H1 (cell line): Measurements from ENCODE around the gene TXNDC11. TPM values are rescaled to one million over a fixed set of nuclear protein-coding genes. Genes with fewer than 3 reads are reported as not detected.

ENCODE experiments used
- CTCF ChIA-PET: fragments of 300-600 bp; sonication (Branson Sonifier 250); formaldehyde crosslinking; loops from one replicate; lab custom pipeline; 2021; ENCODE audit not compliant: partially characterized antibody; lab: Charles Lee
- POLR2A ChIA-PET: fragments of 300-600 bp; sonication (Branson Sonifier 250); formaldehyde crosslinking; loops from one replicate; lab custom pipeline; 2021; ENCODE audit warnings: inconsistent platforms; ENCODE audit not compliant: partially characterized antibody; lab: Charles Lee
- DNase-seq, 2 experiments: peaks; one replicate each; pipeline versions ENCODE4 v3.0.0 to v3.0.0-alpha.2; 2010 to 2022; ENCODE audit warnings: low spot score in 2 of 2, low read depth in 1 of 2, mixed read lengths in 1 of 2
- FAIRE-seq: peaks from 2 replicates; lab custom pipeline; 2011; peaks lifted over from hg19 to GRCh38; lab: Jason Lieb, UNC
- H2AFZ ChIP-seq: 2 replicates; pipeline ENCODE4 v1.8.1; 2012; ENCODE audit warnings: low read length, inconsistent platforms
- H2AK5ac ChIP-seq: 2 replicates; pipeline ENCODE4 v1.6.1; 2013; ENCODE audit warnings: low read depth, low read length
- H2BK120ac ChIP-seq: replicated peaks from 2 replicates; pipeline ENCODE3; 2013; ENCODE audit warnings: low read depth, low read length, inconsistent platforms
- H2BK12ac ChIP-seq: 2 replicates; pipeline ENCODE4 v1.6.1; 2013; ENCODE audit warnings: low read depth, low read length
- H2BK15ac ChIP-seq: 2 replicates; pipeline ENCODE4 v1.6.1; 2013; ENCODE audit warnings: low read length
- H2BK20ac ChIP-seq: 2 replicates; pipeline ENCODE4 v1.6.1; 2013; ENCODE audit warnings: low read length
- H2BK5ac ChIP-seq: 2 replicates; pipeline ENCODE4 v1.6.1; 2013; ENCODE audit warnings: low read depth, low read length
- H3K14ac ChIP-seq: 2 replicates; pipeline ENCODE4 v1.6.1; 2013; ENCODE audit warnings: inconsistent platforms; ENCODE audit not compliant: insufficient read length
- H3K18ac ChIP-seq: 2 replicates; pipeline ENCODE4 v1.6.1; 2013; ENCODE audit warnings: low read length; ENCODE audit errors: extremely low read depth
- H3K23ac ChIP-seq: 2 replicates; pipeline ENCODE4 v1.6.1; 2013; ENCODE audit warnings: inconsistent platforms; ENCODE audit not compliant: insufficient read length
- H3K23me2 ChIP-seq: 2 replicates; pipeline ENCODE4 v1.6.1; 2013; ENCODE audit warnings: low read depth, low read length
- H3K27ac ChIP-seq: 2 replicates; pipeline ENCODE4 v1.6.1; 2011; ENCODE audit warnings: low read depth, low read length, inconsistent platforms
- H3K27me3 ChIP-seq, 4 experiments: replicated peaks in 1 of 4; 1 replicate in 1 of 4; 2 replicates in 3 of 4; pipeline versions ENCODE4 v1.6.1 to v1.8.1; 2011 to 2013; ENCODE audit warnings: low read length in 3 of 4, mild to moderate bottlenecking in 3 of 4, inconsistent platforms in 2 of 4, mixed read lengths in 2 of 4, moderate library complexity in 1 of 4; ENCODE audit not compliant: control insufficient read depth in 3 of 4, insufficient read depth in 3 of 4; ENCODE audit errors: extremely low read depth in 1 of 4
- H3K36me3 ChIP-seq, 4 experiments: 2 replicates each; pipeline versions ENCODE4 v1.6.1 to v1.8.1; 2011 to 2013; ENCODE audit warnings: mild to moderate bottlenecking in 4 of 4, low read length in 3 of 4, moderate library complexity in 2 of 4, control low read depth in 1 of 4, inconsistent platforms in 1 of 4; ENCODE audit not compliant: insufficient read depth in 4 of 4, control insufficient read depth in 2 of 4
- H3K4ac ChIP-seq: replicated peaks from 2 replicates; pipeline ENCODE3; 2013; ENCODE audit warnings: low read length, low read depth, mixed read lengths, inconsistent platforms; ENCODE audit not compliant: insufficient read length
- H3K4me1 ChIP-seq, 4 experiments: replicated peaks in 1 of 4; 1 replicate in 1 of 4; 2 replicates in 3 of 4; pipeline versions ENCODE4 v1.6.1 to v1.8.1; 2011 to 2013; ENCODE audit warnings: low read length in 3 of 4, inconsistent platforms in 2 of 4, mixed read lengths in 1 of 4; ENCODE audit not compliant: insufficient read depth in 4 of 4, control insufficient read depth in 3 of 4
- H3K4me2 ChIP-seq, 2 experiments: 2 replicates each; pipeline versions ENCODE4 v1.6.1 to v1.8.1; 2011 to 2013; ENCODE audit warnings: low read depth in 2 of 2, low read length in 2 of 2, control low read depth in 1 of 2, inconsistent platforms in 1 of 2, mild to moderate bottlenecking in 1 of 2; ENCODE audit not compliant: insufficient read depth in 1 of 2
- H3K4me3 ChIP-seq, 4 experiments: fragments of 200-600, 300-600 bp in 1 of 4; sonication (generic), shearing (Covaris generic), sonication (Bioruptor Twin) in 1 of 4; 2 replicates each; pipeline versions ENCODE4 v1.5.1 to v1.8.1; 2011 to 2016; ENCODE audit warnings: low read length in 4 of 4, low read depth in 3 of 4, control low read depth in 2 of 4, inconsistent platforms in 2 of 4, mild to moderate bottlenecking in 2 of 4, mixed read lengths in 1 of 4, moderate library complexity in 1 of 4; ENCODE audit not compliant: insufficient read depth in 2 of 4; ENCODE audit errors: extremely low read depth in 1 of 4
- H3K56ac ChIP-seq: replicated peaks from 2 replicates; pipeline ENCODE3; 2013; ENCODE audit warnings: low read depth, mild to moderate bottlenecking, mixed read lengths, low read length, inconsistent platforms; ENCODE audit not compliant: insufficient read length
- H3K79me1 ChIP-seq: 2 replicates; pipeline ENCODE4 v1.6.1; 2013; ENCODE audit warnings: low read depth, low read length, control low read depth
- H3K79me2 ChIP-seq, 2 experiments: 2 replicates each; pipeline versions ENCODE4 v1.6.1 to v1.8.1; 2012 to 2013; ENCODE audit warnings: low read length in 2 of 2, mild to moderate bottlenecking in 2 of 2, inconsistent platforms in 1 of 2; ENCODE audit not compliant: insufficient read depth in 2 of 2, control insufficient read depth in 1 of 2
- H3K9ac ChIP-seq, 4 experiments: replicated peaks in 1 of 4; 1 replicate in 1 of 4; 2 replicates in 3 of 4; pipeline versions ENCODE4 v1.6.1 to v1.8.1; 2011 to 2013; ENCODE audit warnings: low read depth in 3 of 4, low read length in 3 of 4, control low read depth in 2 of 4, mild to moderate bottlenecking in 2 of 4, moderate library complexity in 2 of 4, inconsistent platforms in 1 of 4; ENCODE audit errors: extremely low read depth in 1 of 4
- H3K9me3 ChIP-seq, 2 experiments: 2 replicates each; pipeline versions ENCODE4 v1.6.1 to v1.8.1; 2012 to 2013; ENCODE audit warnings: mild to moderate bottlenecking in 2 of 2, moderate library complexity in 2 of 2, control low read depth in 1 of 2, inconsistent platforms in 1 of 2, low read depth in 1 of 2, low read length in 1 of 2, mixed read lengths in 1 of 2; ENCODE audit not compliant: insufficient read depth in 2 of 2
- H4K20me1 ChIP-seq, 2 experiments: replicated peaks in 1 of 2; 2 replicates each; pipeline versions ENCODE3 to v1.8.1; 2011 to 2013; ENCODE audit warnings: inconsistent platforms in 2 of 2, low read length in 2 of 2, mild to moderate bottlenecking in 1 of 2; ENCODE audit not compliant: insufficient read depth in 2 of 2, control insufficient read depth in 1 of 2
- H4K5ac ChIP-seq: 2 replicates; pipeline ENCODE4 v1.6.1; 2013; ENCODE audit warnings: low read length, low read depth, mixed read lengths, inconsistent platforms; ENCODE audit not compliant: insufficient read length
- H4K8ac ChIP-seq: 2 replicates; pipeline ENCODE4 v1.8.0; 2013; ENCODE audit warnings: mild to moderate bottlenecking, moderate library complexity, low read length, inconsistent platforms; ENCODE audit not compliant: insufficient read depth; ENCODE audit errors: extremely low read depth
- H4K91ac ChIP-seq: replicated peaks from 2 replicates; pipeline ENCODE3; 2013; ENCODE audit warnings: low read length, mixed read lengths, inconsistent platforms; ENCODE audit not compliant: insufficient read length
- BCL11A ChIP-seq, 2 experiments: IDR thresholded peaks; one replicate each; pipeline ENCODE4 v1.6.1; 2011; ENCODE audit warnings: low read depth in 2 of 2, low read length in 2 of 2, mild to moderate bottlenecking in 2 of 2
- KDM4A ChIP-seq: IDR thresholded peaks from one replicate; pipeline ENCODE4 v1.7.1; 2012; ENCODE audit warnings: low read depth, mild to moderate bottlenecking, moderate library complexity, low read length, inconsistent platforms; ENCODE audit not compliant: severe bottlenecking
- POLR2AphosphoS5 ChIP-seq: IDR thresholded peaks from 2 replicates; pipeline ENCODE4 v1.6.1; 2011; ENCODE audit warnings: low read depth, low read length
- RBBP5 ChIP-seq: IDR thresholded peaks from 2 replicates; pipeline ENCODE4 v1.7.1; 2012; ENCODE audit warnings: low read depth, mild to moderate bottlenecking, inconsistent platforms, low read length, moderate library complexity, borderline replicate concordance
- SIX5 ChIP-seq: IDR thresholded peaks from 2 replicates; pipeline ENCODE4 v1.6.1; 2011; ENCODE audit warnings: mild to moderate bottlenecking, low read depth, low read length
- SUZ12 ChIP-seq: fragments of 200-600 bp; sonication (generic); IDR thresholded peaks from 2 replicates; pipeline ENCODE4 v1.6.1; 2012; ENCODE audit warnings: mild to moderate bottlenecking, inconsistent platforms, low read length, moderate library complexity, mixed read lengths
- WGBS, 2 experiments: shearing (Covaris generic) in 1 of 2; methylation state at CpG; one replicate each; pipeline versions ENCODE4 v1.1.6 to v1.1.7; 2013 to 2015; ENCODE audit warnings: low lambda C conversion rate in 2 of 2, mixed read lengths in 2 of 2, inconsistent platforms in 1 of 2, low coverage in 1 of 2, missing lambda C conversion rate in 1 of 2; ENCODE audit not compliant: insufficient replicate concordance in 2 of 2, insufficient coverage in 1 of 2, insufficient read length in 1 of 2; ENCODE audit errors: extremely low coverage in 1 of 2, missing lambda C conversion rate in 1 of 2; 5-methylcytosine and 5-hydroxymethylcytosine counted together
- polyA plus RNA-seq, 7 experiments: library from polyadenylated mRNA; depleted of rRNA in 3 of 7; stranded (reverse) in 5 of 7; unstranded in 2 of 7; fragments of >200 nt in 5 of 7; fragments of 200-250 nt in 2 of 7; gene quantifications; 1 replicate in 5 of 7; 2 replicates in 1 of 7; 4 replicates in 1 of 7; pipeline versions ENCODE4 v1.2.1 to v1.2.3, GENCODE V29; 2011 to 2013; ENCODE audit warnings: missing spikeins in 2 of 7, mixed read lengths in 2 of 7
- total RNA-seq: library from RNA; stranded (reverse); fragmentation: NEBNext Ultra II Directional; extraction: Animal tissue kit (Norgen Biotek cat#: 25700); gene quantifications from 2 replicates; pipeline ENCODE4 v1.2.1, GENCODE V29; 2021
- TF ChIP-seq, protein P1 (sequence below), 3 experiments: IDR thresholded peaks; 1 replicate in 2 of 3; 2 replicates in 1 of 3; pipeline versions ENCODE4 v1.5.1 to v1.6.1; 2011; ENCODE audit warnings: low read length in 3 of 3, mild to moderate bottlenecking in 3 of 3, inconsistent platforms in 2 of 3, low read depth in 1 of 3, moderate library complexity in 1 of 3; ENCODE audit not compliant: insufficient read depth in 1 of 3; ENCODE audit errors: control extremely low read depth in 1 of 3

Gene TXNDC11
- total and polyA plus RNA-seq, 2 of the 8 experiments (the other 6 are each of a cell fraction or from before 2014, with no cell fraction given) = 13.5 to 13.8 TPM

GRCh38 chr16:11685844-11686618, 56.6 kb downstream of the TXNDC11 start:
- DNase-seq (no peak), FAIRE-seq (no peak)
- H4K91ac ChIP-seq = no peak overlapping the region
- ChIA-PET POLR2A (no interaction called here), CTCF (interaction anchor here (1.5 kb wide), 1 partner anchor 154 kb away, joined by 4 read pairs; no protein-coding TSS in a partner anchor)
- no peak overlapping the region for H3K9ac ChIP-seq
- no peak overlapping the region for H3K4ac ChIP-seq
- no peak overlapping the region for H2BK20ac ChIP-seq
- no peak overlapping the region for H2BK12ac ChIP-seq
- H3K27me3 ChIP-seq = no peaks in the 10 kb centered on the region
- H4K20me1 ChIP-seq = peaks cover 0 to 3% of the 10 kb centered on the region in 2 experiments
- H2BK120ac ChIP-seq = no peak overlapping the region
- no peak overlapping the region for H2BK15ac ChIP-seq
- H3K27ac ChIP-seq = no peak overlapping the region
- no peak overlapping the region for H3K56ac ChIP-seq
- no peak overlapping the region for H2AFZ ChIP-seq
- no peak overlapping the region for H4K8ac ChIP-seq
- no peak overlapping the region for H3K18ac ChIP-seq
- no peak overlapping the region for H3K14ac ChIP-seq
- no peak for TF ChIP-seq BCL11A (IDR thresholded peaks at IDR 0.05; ENCODE audit: low read depth in 2 of 2, low read length in 2 of 2)
- TF ChIP-seq POLR2AphosphoS5 = no peak
- no peak for TF ChIP-seq SIX5
- no peak for TF ChIP-seq KDM4A
- TF ChIP-seq RBBP5 = no peak
- no peak for TF ChIP-seq SUZ12
- TF ChIP-seq, protein P1, sequence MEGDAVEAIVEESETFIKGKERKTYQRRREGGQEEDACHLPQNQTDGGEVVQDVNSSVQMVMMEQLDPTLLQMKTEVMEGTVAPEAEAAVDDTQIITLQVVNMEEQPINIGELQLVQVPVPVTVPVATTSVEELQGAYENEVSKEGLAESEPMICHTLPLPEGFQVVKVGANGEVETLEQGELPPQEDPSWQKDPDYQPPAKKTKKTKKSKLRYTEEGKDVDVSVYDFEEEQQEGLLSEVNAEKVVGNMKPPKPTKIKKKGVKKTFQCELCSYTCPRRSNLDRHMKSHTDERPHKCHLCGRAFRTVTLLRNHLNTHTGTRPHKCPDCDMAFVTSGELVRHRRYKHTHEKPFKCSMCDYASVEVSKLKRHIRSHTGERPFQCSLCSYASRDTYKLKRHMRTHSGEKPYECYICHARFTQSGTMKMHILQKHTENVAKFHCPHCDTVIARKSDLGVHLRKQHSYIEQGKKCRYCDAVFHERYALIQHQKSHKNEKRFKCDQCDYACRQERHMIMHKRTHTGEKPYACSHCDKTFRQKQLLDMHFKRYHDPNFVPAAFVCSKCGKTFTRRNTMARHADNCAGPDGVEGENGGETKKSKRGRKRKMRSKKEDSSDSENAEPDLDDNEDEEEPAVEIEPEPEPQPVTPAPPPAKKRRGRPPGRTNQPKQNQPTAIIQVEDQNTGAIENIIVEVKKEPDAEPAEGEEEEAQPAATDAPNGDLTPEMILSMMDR (IDR thresholded peaks at IDR 0.05; ENCODE audit: control extremely low read depth in 1 of 3, insufficient read depth in 1 of 3, low read depth in 1 of 3, low read length in 3 of 3) = no peak
- no peak overlapping the region for H3K23ac ChIP-seq
- H3K23me2 ChIP-seq = no peaks in the 10 kb centered on the region
- no peak overlapping the region for H4K5ac ChIP-seq
- 96% methylated on average over 9 of the region's 9 CpGs; no CpG with 5 or more reads in 1 of the 2 experiments for WGBS, 2 experiments
- no peak overlapping the region for H3K4me3 ChIP-seq
- peaks cover 5% of the 10 kb centered on the region; the same call in 1 of the 2 replicates for H3K79me1 ChIP-seq
- H2BK5ac ChIP-seq = no peak overlapping the region
- peaks cover 0 to 2% (median 0%) of the 10 kb centered on the region in 4 experiments; a peak in 1 of 7 replicates for H3K4me1 ChIP-seq
- no peak overlapping the region for H3K4me2 ChIP-seq
- H3K9me3 ChIP-seq = no peaks in the 10 kb centered on the region
- H3K36me3 ChIP-seq = peaks cover 0 to 12% (median 2%) of the 10 kb centered on the region in 4 experiments; a peak in 5 of 8 replicates
- H3K79me2 ChIP-seq = no peaks in the 10 kb centered on the region
- H2AK5ac ChIP-seq = no peak overlapping the region
